IMR-90 (cell line): ENCODE data around the gene SDHAF4.

ENCODE experiments used
- BHLHE40 ChIP-seq: fragments of 150-350 bp; IDR thresholded peaks from 2 replicates; pipeline ENCODE4 v1.6.1; 2016; ENCODE audit warnings: mild to moderate bottlenecking, low read depth, low read length
- CTCF ChIP-seq: conservative IDR thresholded peaks from 2 replicates; pipeline ENCODE4 v1.5.1; 2012; ENCODE audit warnings: mild to moderate bottlenecking, low read depth, low read length, improper control_type of control experiment
- MAFK ChIP-seq: IDR thresholded peaks from 2 replicates; pipeline ENCODE4 v1.6.1; 2012; ENCODE audit warnings: low read depth, low read length, improper control_type of control experiment
- MXI1 ChIP-seq: IDR thresholded peaks from 2 replicates; pipeline ENCODE4 v1.6.1; 2012; ENCODE audit warnings: low read depth, mild to moderate bottlenecking, low read length, moderate library complexity, borderline replicate concordance
- POLR2A ChIP-seq: IDR thresholded peaks from 2 replicates; pipeline ENCODE4 v1.6.1; 2012; ENCODE audit warnings: mild to moderate bottlenecking, low read depth, low read length
- RFX5 ChIP-seq: IDR thresholded peaks from 2 replicates; pipeline ENCODE4 v1.8.0; 2012; ENCODE audit warnings: low read depth, mild to moderate bottlenecking, low read length, moderate library complexity

- TF ChIP-seq BHLHE40 (no peak), POLR2A (no peak), CTCF (no peak), MXI1 (no peak), RFX5 (no peak), MAFK (no peak)
Measured at GRCh38 chr6:70552974-70553373, 13.8 kb upstream of the SDHAF4 start.
